CD4-positive, alpha-beta T cell treated with Interleukin-6 for 4 hours (primary cell): Measurements from ENCODE around the gene PRSS56.

Source experiments
- DNase-seq: peaks from one replicate; pipeline ENCODE4 v3.0.0-alpha.2; 2020; ENCODE audit warnings: mixed read lengths

Gene PRSS56

DNA sequence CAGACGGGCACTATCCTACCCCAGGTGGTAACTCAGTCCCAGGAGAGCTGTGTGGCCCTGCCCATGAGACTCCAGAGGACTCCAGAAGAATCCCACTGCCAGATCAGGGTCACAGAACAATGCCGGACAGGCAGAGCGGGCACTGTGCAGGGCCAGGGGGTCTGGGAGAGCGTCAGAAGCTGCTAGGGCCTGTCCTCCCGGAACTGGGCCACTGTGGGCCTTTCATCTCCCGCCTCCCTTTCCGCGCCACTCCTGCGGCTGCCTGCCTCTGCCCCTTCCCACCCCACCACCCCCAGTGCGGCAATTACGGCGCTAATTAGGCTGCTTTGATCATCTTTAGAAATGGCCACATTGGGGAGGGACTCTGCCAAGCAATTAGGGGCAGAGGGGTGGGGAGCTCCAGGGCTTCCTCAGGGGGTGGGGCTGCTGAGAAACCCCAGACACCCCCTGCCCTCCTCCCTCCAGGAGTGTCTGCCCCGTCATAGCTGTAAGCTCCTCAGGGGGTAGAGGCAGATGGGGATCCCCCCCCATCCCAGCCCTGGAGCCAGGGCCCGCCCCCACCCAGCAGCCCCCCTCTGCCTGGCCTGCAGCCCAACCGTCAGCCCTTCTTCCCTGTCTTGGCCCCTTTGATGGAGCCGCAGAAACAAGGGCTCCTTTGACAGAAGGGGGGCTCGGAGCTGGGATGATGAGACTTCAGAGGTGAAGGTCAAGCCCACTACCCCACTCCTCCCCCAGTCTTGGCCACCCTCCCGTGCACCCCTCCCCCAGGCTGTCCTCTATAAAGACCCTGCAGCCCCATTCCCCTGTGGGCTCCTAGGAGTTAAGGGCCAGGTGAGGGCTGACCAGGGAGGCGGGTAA, at the start of gene PRSS56:
PRSS56 (plus strand) TSS at position 808 of the 858 bp plus-strand sequence. CDS start 211 bp downstream, outside the sequence.
- DNase-seq: no peak

GRCh38 chr2:232473467-232473890, 46.7 kb upstream of the PRSS56 start:
- no peak for DNase-seq

GRCh38 chr2:232476045-232476444, 44.1 kb upstream of the PRSS56 start:
- no peak for DNase-seq

- no peak for DNase-seq
Measured at GRCh38 chr2:232476791-232477190, 43.4 kb upstream of the PRSS56 start.

GRCh38 chr2:232477751-232478510, 42.3 kb upstream of the PRSS56 start:
- DNase-seq: no peak

DNA sequence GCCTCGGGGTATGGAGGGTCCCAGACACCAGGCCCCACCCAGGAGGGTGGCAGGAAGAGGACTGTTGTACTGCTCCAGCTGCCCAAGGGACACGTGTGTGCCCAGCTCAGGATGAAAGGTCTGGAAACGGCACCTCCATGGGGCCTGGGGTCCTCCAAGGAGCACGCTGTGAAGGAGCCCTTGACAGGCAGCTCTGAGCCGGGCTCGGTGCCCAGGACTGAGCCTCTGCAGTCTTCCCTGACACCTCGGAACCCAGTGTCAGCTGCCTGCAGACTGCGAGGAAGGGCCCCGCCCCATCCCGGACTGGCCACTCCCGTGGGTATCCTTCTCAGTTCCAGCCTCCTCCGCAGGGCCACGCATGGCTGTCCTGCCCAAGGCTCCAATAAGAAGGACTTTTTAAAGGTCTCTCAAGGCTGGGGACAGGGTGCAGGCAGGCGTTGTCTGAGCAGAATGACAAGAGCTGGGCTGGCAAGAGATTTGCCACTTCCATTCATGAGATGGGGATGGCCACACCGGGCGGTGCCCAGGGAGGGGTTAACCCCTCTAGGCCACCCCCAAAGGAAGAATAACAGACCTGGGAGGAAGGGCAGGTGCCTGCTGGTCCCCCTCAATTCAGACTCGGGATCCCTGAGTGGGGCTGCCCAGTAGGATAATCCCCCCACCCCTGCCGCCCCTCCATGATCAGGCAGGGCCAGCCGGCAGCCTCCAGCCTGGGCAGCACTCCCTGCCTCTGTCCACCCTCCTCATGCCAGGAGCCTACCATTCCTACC, 41.4 kb upstream of the PRSS56 start:
- no peak for DNase-seq

- no peak for DNase-seq
Measured at GRCh38 chr2:232479341-232480200, 40.6 kb upstream of the PRSS56 start.

DNA sequence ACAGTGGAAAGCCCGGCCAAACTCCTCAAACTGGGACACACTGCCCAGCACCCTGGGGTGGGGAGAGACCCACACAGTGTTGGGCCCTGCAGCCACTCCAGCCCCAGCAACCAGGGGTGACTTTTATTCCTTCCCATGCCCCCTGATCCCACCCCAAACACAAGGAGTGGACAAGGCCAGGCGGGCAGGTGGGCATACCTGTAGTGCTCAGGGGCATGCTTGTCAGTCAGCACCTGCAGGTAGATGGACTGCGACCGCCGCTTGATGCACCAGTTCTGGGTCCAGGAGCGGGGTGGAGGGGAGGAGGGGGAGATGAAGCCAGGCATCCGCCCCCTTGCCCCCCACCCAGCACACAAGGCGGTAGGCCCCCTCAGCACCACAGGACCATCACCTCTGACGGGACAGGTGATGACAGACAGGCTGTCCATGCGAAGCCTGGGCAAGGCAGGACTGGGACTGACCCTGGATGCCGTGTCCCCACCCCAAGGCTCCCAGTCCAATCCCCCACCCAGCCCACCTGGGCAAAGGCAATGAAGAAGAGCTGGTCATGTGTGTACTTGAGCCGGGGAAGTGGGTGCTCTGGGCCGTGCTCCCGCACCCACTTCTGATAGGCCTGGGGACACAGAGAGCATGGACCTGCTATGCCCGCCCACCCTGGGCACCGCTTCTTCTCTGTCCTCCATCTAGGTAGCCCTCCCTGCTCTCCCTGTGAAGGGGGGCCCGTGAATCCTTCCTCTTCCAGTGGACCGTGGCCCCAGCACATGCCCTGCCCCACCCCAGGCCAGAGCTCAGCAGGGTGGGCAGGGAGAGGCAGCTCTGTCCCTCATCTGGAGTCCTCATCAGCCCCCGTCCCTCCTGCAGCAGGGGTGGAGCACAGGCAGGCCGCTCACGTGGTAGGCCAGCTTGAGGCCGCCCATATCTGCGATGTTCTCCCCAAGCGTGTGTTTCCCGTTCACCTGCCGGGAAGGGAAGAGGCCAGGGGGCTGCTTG, 39.7 kb upstream of the PRSS56 start:
- no peak for DNase-seq

- no peak for DNase-seq
Measured at GRCh38 chr2:232481322-232482140, 38.7 kb upstream of the PRSS56 start.

DNA sequence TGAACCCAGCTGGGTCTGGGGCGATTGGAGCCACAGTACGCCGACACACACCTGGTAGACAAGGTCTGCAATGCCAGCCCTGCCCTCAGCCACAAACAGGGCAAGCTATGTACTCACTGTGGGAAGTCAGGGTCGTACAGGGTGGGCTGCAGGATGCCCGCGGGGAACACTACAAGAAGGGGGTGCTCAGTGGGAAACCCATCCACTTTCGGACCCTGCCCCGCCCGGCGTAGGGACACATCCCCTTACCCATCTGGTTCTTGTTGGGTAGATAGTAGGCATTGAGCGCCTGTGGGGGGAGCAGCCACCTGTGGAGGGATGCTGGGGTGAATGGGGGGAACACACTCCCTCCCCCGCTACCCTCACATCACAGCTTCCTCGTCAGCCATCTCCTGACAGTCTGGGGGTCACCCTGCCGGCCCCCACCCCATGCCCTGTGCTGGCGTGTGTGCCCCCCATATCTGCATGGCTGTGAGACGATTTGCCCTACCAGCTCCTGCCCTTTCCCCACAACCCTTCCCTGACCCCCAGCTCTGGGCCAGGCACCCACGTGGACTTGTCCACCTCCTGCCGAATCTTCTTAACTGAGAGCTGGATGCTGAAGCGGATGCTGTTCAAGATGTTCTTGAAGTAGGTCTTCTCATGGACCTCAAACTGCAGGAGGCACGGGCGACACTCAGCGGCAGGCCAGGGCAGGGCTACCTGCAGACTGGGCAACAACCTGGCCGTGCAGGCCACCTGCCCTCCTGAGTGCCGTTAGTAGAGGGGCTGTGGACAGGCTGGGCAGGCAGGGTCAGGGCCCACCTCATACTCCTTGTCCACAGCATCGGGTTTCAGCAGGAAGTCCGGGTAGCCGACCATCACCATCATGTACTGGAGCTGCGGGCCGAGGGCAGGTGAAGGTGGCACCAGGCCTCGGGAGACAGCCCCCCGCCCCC, 37.6 kb upstream of the PRSS56 start:
- no peak for DNase-seq

GRCh38 chr2:232483311-232483922, 36.8 kb upstream of the PRSS56 start:
- DNase-seq: no peak

GRCh38 chr2:232483923-232484627, 36.1 kb upstream of the PRSS56 start:
- no peak for DNase-seq

DNA sequence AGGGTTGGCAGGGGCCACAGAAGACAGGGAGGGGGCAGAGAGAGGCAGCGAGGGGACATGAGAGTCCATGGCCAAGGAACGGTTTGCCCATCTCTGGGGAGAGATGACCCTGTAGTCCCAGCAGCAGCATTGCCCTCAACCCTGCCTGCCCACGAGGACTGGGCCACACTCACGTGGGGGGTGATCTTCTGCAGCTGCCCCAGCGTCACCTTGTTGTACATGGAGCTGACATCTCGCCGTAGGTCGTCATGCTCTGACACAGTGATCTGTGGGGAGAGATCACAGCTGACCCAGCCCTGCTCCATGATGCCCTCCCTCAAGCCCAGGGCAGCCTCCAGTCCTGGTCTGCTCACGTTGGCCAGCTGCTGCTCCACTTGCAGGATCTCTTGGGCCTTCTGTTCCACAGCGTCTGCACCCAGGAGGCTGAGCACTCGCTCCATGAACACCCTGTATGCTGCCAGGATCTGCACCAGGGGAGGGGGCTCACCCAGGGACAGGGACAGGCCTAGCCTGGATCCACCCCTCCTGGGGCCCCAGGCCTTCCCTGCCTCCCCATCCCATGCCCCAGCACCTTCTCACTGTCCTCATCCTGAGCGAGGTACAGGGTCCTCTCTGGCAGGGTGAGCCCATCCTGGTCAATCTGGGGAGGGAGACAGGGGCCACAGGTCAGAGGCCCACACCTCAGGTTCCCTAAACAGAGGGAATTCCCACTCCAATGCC, 35.4 kb upstream of the PRSS56 start:
- DNase-seq: no peak

DNA sequence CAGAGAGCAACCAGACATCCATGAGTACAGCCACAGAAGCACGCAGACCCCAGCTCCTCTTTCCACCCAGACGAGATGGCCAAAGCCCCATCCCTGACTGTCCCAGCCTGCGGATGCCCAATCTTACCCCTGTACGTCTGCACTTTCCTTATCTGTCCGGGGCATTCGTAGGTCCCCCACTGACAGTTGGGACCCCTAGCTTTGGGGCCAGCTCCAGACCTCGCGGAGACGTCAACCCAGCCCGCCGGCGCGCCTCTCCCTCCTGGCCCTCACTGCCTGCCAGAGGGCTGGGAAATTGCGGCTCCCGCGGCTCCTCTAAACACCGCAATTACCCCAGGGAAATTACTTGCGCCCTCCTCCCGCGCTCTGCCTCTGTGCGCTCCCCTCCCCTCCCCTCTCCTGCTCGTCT, 34.8 kb upstream of the PRSS56 start:
- no peak for DNase-seq

DNA sequence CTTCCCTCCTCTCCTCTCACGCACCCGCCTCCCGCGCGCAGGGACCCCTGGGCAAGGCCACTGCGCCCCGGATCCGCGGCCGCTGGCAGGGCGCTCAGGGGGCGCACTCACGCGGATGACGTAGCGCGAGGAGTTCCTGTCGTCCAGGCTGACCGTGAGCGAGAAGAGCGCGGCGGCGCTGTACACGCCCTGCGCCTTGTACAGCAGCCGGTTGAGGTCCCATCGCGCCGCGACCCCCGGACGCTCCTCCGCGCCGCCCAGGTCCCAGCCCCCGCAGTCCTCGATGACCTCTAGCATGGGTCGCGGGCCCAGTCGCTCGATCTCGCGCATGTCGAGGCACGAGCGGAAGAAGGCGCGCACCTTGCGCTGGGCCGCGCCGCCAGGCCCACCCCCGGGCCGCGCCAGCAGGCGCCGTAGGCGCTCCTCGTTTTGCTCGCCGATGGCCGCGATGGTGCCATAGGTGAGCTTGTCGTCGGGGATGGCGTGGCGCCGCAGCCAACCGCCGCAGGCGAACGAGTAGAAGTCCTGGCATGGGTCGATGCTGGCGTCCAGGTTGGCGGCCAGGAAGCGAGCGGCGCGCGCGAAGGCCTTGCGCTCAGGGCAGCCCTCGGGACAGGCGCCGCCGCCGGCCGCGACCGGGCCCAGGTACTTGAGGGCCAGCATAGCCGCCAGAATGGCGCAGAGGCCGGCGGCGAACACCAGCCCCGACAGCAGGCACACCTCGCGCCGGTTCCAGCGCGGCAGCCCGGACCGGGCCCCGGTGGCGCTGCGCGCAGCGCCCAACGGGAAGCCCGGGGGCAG, 34.2 kb upstream of the PRSS56 start:
- no peak for DNase-seq
